CD14-positive monocyte (primary cell): Measurements from ENCODE around the gene LLCFC1. TPM values are rescaled to one million over a fixed set of nuclear protein-coding genes. Genes with fewer than 3 reads are reported as not detected.

ENCODE experiments used
- DNase-seq, 3 donors: peaks; one replicate each; pipeline ENCODE4 v3.0.0-alpha.2; 2011 to 2022
- H2AFZ ChIP-seq: 2 replicates; pipeline ENCODE4 v1.6.0; 2012; ENCODE audit warnings: mild to moderate bottlenecking, low read depth, low read length, inconsistent platforms; ENCODE audit not compliant: insufficient read depth, poor library complexity, severe bottlenecking
- H3K27ac ChIP-seq, 2 donors: 1 replicate in 1 of 2; 2 replicates in 1 of 2; pipeline ENCODE4 v1.5.1; 2012 to 2013; ENCODE audit warnings: low read length in 2 of 2, control low read depth in 1 of 2, inconsistent platforms in 1 of 2, low read depth in 1 of 2, mild to moderate bottlenecking in 1 of 2
- H3K27me3 ChIP-seq, 2 donors: one replicate each; pipeline versions ENCODE4 v1.6.0 to v1.6.1; 2011 to 2013; ENCODE audit warnings: low read length in 2 of 2; ENCODE audit not compliant: control insufficient read depth in 2 of 2, insufficient read depth in 2 of 2
- H3K36me3 ChIP-seq, 2 donors: replicated peaks in 1 of 2; 1 replicate in 1 of 2; 2 replicates in 1 of 2; pipeline versions ENCODE4 v1.5.1 to v1.6.1; 2012 to 2013; ENCODE audit warnings: low read length in 2 of 2, control low read depth in 1 of 2, inconsistent platforms in 1 of 2, mild to moderate bottlenecking in 1 of 2; ENCODE audit not compliant: insufficient read depth in 2 of 2, control insufficient read depth in 1 of 2
- H3K4me1 ChIP-seq, 2 donors: 1 replicate in 1 of 2; 2 replicates in 1 of 2; pipeline versions ENCODE4 v1.5.1 to v1.6.1; 2012 to 2013; ENCODE audit warnings: low read length in 2 of 2, control low read depth in 1 of 2, inconsistent platforms in 1 of 2, mild to moderate bottlenecking in 1 of 2, moderate library complexity in 1 of 2; ENCODE audit not compliant: insufficient read depth in 2 of 2, control insufficient read depth in 1 of 2
- H3K4me2 ChIP-seq: replicated peaks from 2 replicates; pipeline ENCODE3; 2012; ENCODE audit warnings: low read length, moderate library complexity, mild to moderate bottlenecking; ENCODE audit not compliant: poor library complexity, severe bottlenecking; ENCODE audit errors: extremely low read depth
- H3K4me3 ChIP-seq, 3 experiments: fragments of 200-600 bp in 1 of 3; sonication (generic) in 1 of 3; replicated peaks in 1 of 3; 1 replicate in 2 of 3; 2 replicates in 1 of 3; pipeline ENCODE4 v1.5.1; 2011 to 2013; ENCODE audit warnings: low read length in 3 of 3, mild to moderate bottlenecking in 3 of 3, control low read depth in 2 of 3, low read depth in 2 of 3, inconsistent platforms in 1 of 3, moderate library complexity in 1 of 3
- H3K79me2 ChIP-seq: 2 replicates; pipeline ENCODE4 v1.6.0; 2012; ENCODE audit warnings: mild to moderate bottlenecking, control low read depth, inconsistent platforms, low read length, moderate library complexity; ENCODE audit not compliant: insufficient read depth
- H3K9ac ChIP-seq: 2 replicates; pipeline ENCODE4 v1.6.0; 2017; ENCODE audit warnings: low read length, mild to moderate bottlenecking; ENCODE audit not compliant: insufficient read depth, poor library complexity, severe bottlenecking
- H3K9me3 ChIP-seq, 2 donors: replicated peaks in 1 of 2; 1 replicate in 1 of 2; 2 replicates in 1 of 2; pipeline versions ENCODE4 v1.5.1 to v1.6.1; 2012 to 2013; ENCODE audit warnings: low read length in 2 of 2, control low read depth in 1 of 2; ENCODE audit not compliant: control insufficient read depth in 1 of 2, insufficient read depth in 1 of 2
- H4K20me1 ChIP-seq: 2 replicates; pipeline ENCODE4 v1.6.0; 2012; ENCODE audit warnings: mild to moderate bottlenecking, low read length, control low read depth, moderate library complexity; ENCODE audit not compliant: insufficient read depth
- H3K27ac Mint-ChIP-seq, 7 donors: one replicate each; pipeline ENCODE4 v1.8.0; 2020; ENCODE audit warnings: mild to moderate bottlenecking in 7 of 7, mixed read lengths in 7 of 7, moderate library complexity in 6 of 7, inconsistent platforms in 2 of 7
- H3K27me3 Mint-ChIP-seq, 3 donors: one replicate each; pipeline ENCODE4 v1.8.0; 2021 to 2022; ENCODE audit warnings: low read depth in 3 of 3, mild to moderate bottlenecking in 3 of 3, mixed read lengths in 3 of 3, moderate library complexity in 3 of 3, inconsistent platforms in 1 of 3
- H3K36me3 Mint-ChIP-seq, 2 donors: one replicate each; pipeline ENCODE4 v1.8.0; 2020; ENCODE audit warnings: mixed read lengths in 2 of 2, inconsistent platforms in 1 of 2, mild to moderate bottlenecking in 1 of 2
- H3K4me1 Mint-ChIP-seq: one replicate; pipeline ENCODE4 v1.8.0; 2020; ENCODE audit warnings: mild to moderate bottlenecking, mixed read lengths
- H3K4me3 Mint-ChIP-seq, 2 donors: one replicate each; pipeline ENCODE4 v1.8.0; 2020; ENCODE audit warnings: mild to moderate bottlenecking in 2 of 2, mixed read lengths in 2 of 2, moderate library complexity in 1 of 2
- H3K9me3 Mint-ChIP-seq, 7 donors: one replicate each; pipeline ENCODE4 v1.8.0; 2020 to 2022; ENCODE audit warnings: mixed read lengths in 7 of 7, mild to moderate bottlenecking in 6 of 7, moderate library complexity in 6 of 7, inconsistent platforms in 2 of 7
- WGBS: methylation state at CpG from one replicate; pipeline ENCODE4 v1.1.5; 2013; ENCODE audit warnings: missing lambda C conversion rate; ENCODE audit not compliant: insufficient coverage; 5-methylcytosine and 5-hydroxymethylcytosine counted together
- intact Hi-C, 2 donors: fragments of 100-400 bp; cut with micrococcal nuclease; formaldehyde crosslinking; loops; one replicate each; pipeline versions ENCODE4 v1.15.0 to v1.15.1; 2023
- polyA plus RNA-seq, 3 donors: library from polyadenylated mRNA; depleted of rRNA in 1 of 3; unstranded in 2 of 3; stranded (reverse) in 1 of 3; fragments of 300-500 nt in 2 of 3; fragments of >200 nt in 1 of 3; fragmentation: Illumina TruSeq in 2 of 3; gene quantifications; 1 replicate in 2 of 3; 2 replicates in 1 of 3; pipeline ENCODE4 v1.2.3, GENCODE V29; 2012 to 2021
- TF ChIP-seq, protein P1 (sequence below): fragments of 200-600 bp; IDR thresholded peaks from one replicate; pipeline ENCODE4 v1.8.0; 2022; ENCODE audit warnings: antibody characterized with exemption, mild to moderate bottlenecking

Gene LLCFC1
- polyA plus RNA-seq, 3 donors: 0.84 TPM; not detected in 2

GRCh38 chr7:142892951-142893350 lies 46.3 kb upstream of the LLCFC1 start:
- Histone ChIP-seq H3K4me1 (no peaks in the 10 kb centered on the region), H3K79me2 (no peaks in the 10 kb centered on the region), H3K27ac (no peak overlapping the region), H3K9me3 (no peaks in the 10 kb centered on the region), H3K36me3 (no peaks in the 10 kb centered on the region), H3K27me3 (no peaks in the 10 kb centered on the region), H3K4me2 (no peak overlapping the region), H4K20me1 (no peaks in the 10 kb centered on the region), H2AFZ (no peak overlapping the region), H3K4me3 (no peak overlapping the region), H3K9ac (no peak overlapping the region)
- Mint-ChIP-seq H3K4me1 (peaks cover 5% of the 10 kb centered on the region), H3K9me3 (peaks cover 0 to 1% (median 0%) of the 10 kb centered on the region in 7 donors), H3K36me3 (no peaks in the 10 kb centered on the region), H3K27ac (no peak overlapping the region), H3K27me3 (peaks cover 2 to 7% (median 3%) of the 10 kb centered on the region in 3 donors), H3K4me3 (no peak overlapping the region)
- DNase-seq: no peak
- TF ChIP-seq, protein P1, sequence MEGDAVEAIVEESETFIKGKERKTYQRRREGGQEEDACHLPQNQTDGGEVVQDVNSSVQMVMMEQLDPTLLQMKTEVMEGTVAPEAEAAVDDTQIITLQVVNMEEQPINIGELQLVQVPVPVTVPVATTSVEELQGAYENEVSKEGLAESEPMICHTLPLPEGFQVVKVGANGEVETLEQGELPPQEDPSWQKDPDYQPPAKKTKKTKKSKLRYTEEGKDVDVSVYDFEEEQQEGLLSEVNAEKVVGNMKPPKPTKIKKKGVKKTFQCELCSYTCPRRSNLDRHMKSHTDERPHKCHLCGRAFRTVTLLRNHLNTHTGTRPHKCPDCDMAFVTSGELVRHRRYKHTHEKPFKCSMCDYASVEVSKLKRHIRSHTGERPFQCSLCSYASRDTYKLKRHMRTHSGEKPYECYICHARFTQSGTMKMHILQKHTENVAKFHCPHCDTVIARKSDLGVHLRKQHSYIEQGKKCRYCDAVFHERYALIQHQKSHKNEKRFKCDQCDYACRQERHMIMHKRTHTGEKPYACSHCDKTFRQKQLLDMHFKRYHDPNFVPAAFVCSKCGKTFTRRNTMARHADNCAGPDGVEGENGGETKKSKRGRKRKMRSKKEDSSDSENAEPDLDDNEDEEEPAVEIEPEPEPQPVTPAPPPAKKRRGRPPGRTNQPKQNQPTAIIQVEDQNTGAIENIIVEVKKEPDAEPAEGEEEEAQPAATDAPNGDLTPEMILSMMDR: no peak
- 90% methylated on average over 2 of the region's 5 CpGs for WGBS
- intact Hi-C loops: no loop called here

DNA sequence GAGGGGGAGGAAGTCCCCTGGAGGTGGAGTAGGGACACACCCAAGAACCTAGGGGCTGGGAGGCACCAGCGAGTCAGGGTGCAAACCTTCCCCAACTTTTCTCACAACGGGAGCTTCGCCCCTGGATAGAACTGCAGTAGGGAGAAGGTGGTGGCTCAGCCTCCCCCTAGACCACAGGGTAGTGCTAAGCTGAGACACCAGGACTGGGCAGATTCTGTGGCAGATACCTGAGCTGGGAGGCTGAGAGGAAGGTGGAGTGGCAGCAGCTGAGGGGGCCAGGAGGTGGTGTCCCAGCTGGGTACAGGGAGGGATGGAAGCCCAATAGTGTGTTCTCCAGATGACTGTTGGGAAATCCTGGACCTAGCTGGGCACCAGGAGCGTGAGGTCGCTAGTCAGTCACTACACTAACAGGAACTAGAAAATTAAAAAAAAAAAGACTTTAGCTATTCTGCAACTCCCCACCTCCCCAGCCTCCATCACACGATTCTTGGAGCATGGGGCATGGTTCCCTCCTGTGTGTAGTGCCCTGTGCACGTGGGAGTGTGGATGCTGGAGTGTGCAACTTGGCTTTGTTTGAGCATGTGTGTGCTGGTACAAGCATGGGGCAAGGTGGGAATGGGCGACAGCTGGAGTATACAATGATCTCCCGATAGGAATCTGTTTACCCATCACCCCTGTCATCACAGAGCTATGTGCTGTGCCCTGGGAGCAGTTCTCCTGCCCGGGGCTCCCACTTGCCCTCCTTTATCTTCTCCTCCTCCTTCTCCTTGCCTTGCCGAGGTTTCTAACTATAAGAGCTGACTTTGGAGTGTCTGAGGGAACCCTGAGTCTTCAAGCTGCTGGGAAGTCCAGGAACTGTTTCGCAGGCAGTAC lies 44.9 kb upstream of the LLCFC1 start:
- Mint-ChIP-seq H3K36me3 (no peaks in the 10 kb centered on the region), H3K27me3 (peaks cover 4 to 5% (median 4%) of the 10 kb centered on the region in 3 donors), H3K9me3 (peaks cover 0 to 1% (median 0%) of the 10 kb centered on the region in 7 donors), H3K4me3 (no peak overlapping the region), H3K27ac (peak overlapping the region in 3 of 7 donors; percentile 5 to 65 (median 56)), H3K4me1 (peaks cover 5% of the 10 kb centered on the region)
- intact Hi-C loops: no loop called here
- H3K4me2 ChIP-seq: no peak overlapping the region
- H3K9ac ChIP-seq: no peak overlapping the region
- no peaks in the 10 kb centered on the region for H3K36me3 ChIP-seq
- H3K4me3 ChIP-seq: no peak overlapping the region
- DNase-seq: no peak
- no peaks in the 10 kb centered on the region for H4K20me1 ChIP-seq
- 90% methylated on average over 3 of the region's 12 CpGs for WGBS
- H3K4me1 ChIP-seq: no peaks in the 10 kb centered on the region
- H2AFZ ChIP-seq: no peak overlapping the region
- no peaks in the 10 kb centered on the region for H3K79me2 ChIP-seq
- H3K9me3 ChIP-seq: no peaks in the 10 kb centered on the region
- no peak overlapping the region for H3K27ac ChIP-seq
- H3K27me3 ChIP-seq: no peaks in the 10 kb centered on the region
- TF ChIP-seq, protein P1: no peak
